OCI-LY1 (cell line): ENCODE results near the gene ITPRID2.

Experiments
- H2AFZ ChIP-seq: fragments of 200-600 bp; sonication (generic), shearing (Covaris generic); 2 replicates; pipeline ENCODE4 v1.6.0; 2014; ENCODE audit warnings: antibody characterized with exemption, mild to moderate bottlenecking, low read length
- H3F3A ChIP-seq: fragments of 200-600 bp; sonication (generic), shearing (Covaris generic); 2 replicates; pipeline ENCODE4 v1.6.0; 2014; ENCODE audit warnings: mild to moderate bottlenecking, antibody characterized with exemption, low read length, moderate library complexity; ENCODE audit not compliant: insufficient read depth
- H3K27ac ChIP-seq: fragments of 200-600 bp; sonication (generic); 2 replicates; pipeline ENCODE4 v1.5.1; 2014; ENCODE audit warnings: low read length, mixed run types, mild to moderate bottlenecking, low read depth; ENCODE audit not compliant: poor library complexity, severe bottlenecking
- H3K27me3 ChIP-seq: fragments of 200-600 bp; sonication (generic); 2 replicates; pipeline ENCODE4 v1.6.0; 2014; ENCODE audit warnings: antibody characterized with exemption, mild to moderate bottlenecking, low read length, moderate library complexity; ENCODE audit not compliant: insufficient read depth
- H3K36me3 ChIP-seq: fragments of 200-600 bp; sonication (generic); 2 replicates; pipeline ENCODE4 v1.6.1; 2014; ENCODE audit warnings: mild to moderate bottlenecking, antibody characterized with exemption, low read length, moderate library complexity, mixed read lengths; ENCODE audit not compliant: insufficient read depth
- H3K4me1 ChIP-seq: fragments of 200-600 bp; sonication (generic); 2 replicates; pipeline ENCODE4 v1.5.1; 2014; ENCODE audit warnings: mild to moderate bottlenecking, low read length, moderate library complexity; ENCODE audit not compliant: insufficient read depth, severe bottlenecking
- H3K4me2 ChIP-seq: fragments of 200-600 bp; sonication (generic), shearing (Covaris generic); 2 replicates; pipeline ENCODE4 v1.6.1; 2014; ENCODE audit warnings: low read length
- H3K4me3 ChIP-seq: fragments of 200-600 bp; sonication (generic); 2 replicates; pipeline ENCODE4 v1.5.1; 2014; ENCODE audit warnings: low read length, low read depth, mild to moderate bottlenecking, mixed read lengths; ENCODE audit not compliant: poor library complexity, severe bottlenecking
- H3K79me2 ChIP-seq: fragments of 200-600 bp; shearing (Covaris generic); 2 replicates; pipeline ENCODE4 v1.6.1; 2016; ENCODE audit warnings: mixed run types, low read length, mixed read lengths; ENCODE audit not compliant: insufficient read depth
- H3K9ac ChIP-seq: fragments of 200-600 bp; sonication (generic), shearing (Covaris generic); 2 replicates; pipeline ENCODE4 v1.6.1; 2014; ENCODE audit warnings: mild to moderate bottlenecking, low read length, mixed read lengths
- H3K9me2 ChIP-seq: fragments of 200-600 bp; sonication (generic), shearing (Covaris generic); 2 replicates; pipeline ENCODE4 v1.6.1; 2014; ENCODE audit warnings: low read depth, mild to moderate bottlenecking, low read length, mixed read lengths
- H3K9me3 ChIP-seq: fragments of 200-600 bp; shearing (Covaris generic); 2 replicates; pipeline ENCODE4 v1.6.1; 2014; ENCODE audit warnings: low read length, mixed read lengths
- H4K20me1 ChIP-seq: fragments of 200-600 bp; sonication (generic), shearing (Covaris generic); 2 replicates; pipeline ENCODE4 v1.6.0; 2016; ENCODE audit warnings: mild to moderate bottlenecking, low read length; ENCODE audit not compliant: insufficient read depth
- EZH2 ChIP-seq: fragments of 200-600 bp; sonication (generic), shearing (Covaris generic); IDR thresholded peaks from 2 replicates; pipeline ENCODE4 v1.8.0; 2017; ENCODE audit warnings: borderline replicate concordance, mixed run types, mild to moderate bottlenecking, antibody characterized with exemption, low read length, moderate library complexity, mixed read lengths
- TF ChIP-seq, protein P1 (sequence below): fragments of 200-600 bp; sonication (generic), shearing (Covaris generic); IDR thresholded peaks from 2 replicates; pipeline ENCODE4 v1.5.1; 2017; ENCODE audit warnings: mild to moderate bottlenecking, antibody characterized with exemption, low read length, moderate library complexity, mixed read lengths

The ITPRID2 gene

DNA sequence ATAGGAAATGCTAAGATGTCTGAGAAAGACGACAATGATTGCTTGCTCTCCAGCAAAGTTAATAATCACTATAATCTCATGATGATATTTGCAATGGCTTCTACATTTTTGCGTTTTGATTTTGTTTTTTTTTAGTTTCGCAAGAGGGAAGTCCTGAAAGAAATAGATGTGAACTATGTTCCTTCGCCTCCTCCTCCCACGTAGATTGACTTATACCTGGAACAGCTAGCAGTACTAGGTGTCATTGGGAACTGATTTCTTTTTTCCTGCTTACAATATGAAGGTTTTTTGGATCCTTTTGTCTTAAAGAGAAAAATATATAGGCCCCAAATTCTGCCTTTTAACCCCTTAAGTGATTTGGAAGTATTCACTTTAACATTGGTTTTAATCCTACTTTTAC lies 26.7 kb downstream of the ITPRID2 start:
- H3K4me3 ChIP-seq = no peak overlapping the region
- H4K20me1 ChIP-seq = no peaks in the 10 kb centered on the region
- no peak overlapping the region for H3K9ac ChIP-seq
- H3K36me3 ChIP-seq = peaks cover 71% of the 10 kb centered on the region
- H3K27ac ChIP-seq = no peak overlapping the region
- no peaks in the 10 kb centered on the region for H3F3A ChIP-seq
- H3K4me2 ChIP-seq = no peak overlapping the region
- no peaks in the 10 kb centered on the region for H3K27me3 ChIP-seq
- H3K79me2 ChIP-seq = no peaks in the 10 kb centered on the region
- H3K4me1 ChIP-seq = no peaks in the 10 kb centered on the region
- no peak overlapping the region for H2AFZ ChIP-seq
- no peaks in the 10 kb centered on the region for H3K9me3 ChIP-seq
- TF ChIP-seq, protein P1, sequence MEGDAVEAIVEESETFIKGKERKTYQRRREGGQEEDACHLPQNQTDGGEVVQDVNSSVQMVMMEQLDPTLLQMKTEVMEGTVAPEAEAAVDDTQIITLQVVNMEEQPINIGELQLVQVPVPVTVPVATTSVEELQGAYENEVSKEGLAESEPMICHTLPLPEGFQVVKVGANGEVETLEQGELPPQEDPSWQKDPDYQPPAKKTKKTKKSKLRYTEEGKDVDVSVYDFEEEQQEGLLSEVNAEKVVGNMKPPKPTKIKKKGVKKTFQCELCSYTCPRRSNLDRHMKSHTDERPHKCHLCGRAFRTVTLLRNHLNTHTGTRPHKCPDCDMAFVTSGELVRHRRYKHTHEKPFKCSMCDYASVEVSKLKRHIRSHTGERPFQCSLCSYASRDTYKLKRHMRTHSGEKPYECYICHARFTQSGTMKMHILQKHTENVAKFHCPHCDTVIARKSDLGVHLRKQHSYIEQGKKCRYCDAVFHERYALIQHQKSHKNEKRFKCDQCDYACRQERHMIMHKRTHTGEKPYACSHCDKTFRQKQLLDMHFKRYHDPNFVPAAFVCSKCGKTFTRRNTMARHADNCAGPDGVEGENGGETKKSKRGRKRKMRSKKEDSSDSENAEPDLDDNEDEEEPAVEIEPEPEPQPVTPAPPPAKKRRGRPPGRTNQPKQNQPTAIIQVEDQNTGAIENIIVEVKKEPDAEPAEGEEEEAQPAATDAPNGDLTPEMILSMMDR = no peak
- no peak for TF ChIP-seq EZH2
- H3K9me2 ChIP-seq = no peaks in the 10 kb centered on the region

DNA sequence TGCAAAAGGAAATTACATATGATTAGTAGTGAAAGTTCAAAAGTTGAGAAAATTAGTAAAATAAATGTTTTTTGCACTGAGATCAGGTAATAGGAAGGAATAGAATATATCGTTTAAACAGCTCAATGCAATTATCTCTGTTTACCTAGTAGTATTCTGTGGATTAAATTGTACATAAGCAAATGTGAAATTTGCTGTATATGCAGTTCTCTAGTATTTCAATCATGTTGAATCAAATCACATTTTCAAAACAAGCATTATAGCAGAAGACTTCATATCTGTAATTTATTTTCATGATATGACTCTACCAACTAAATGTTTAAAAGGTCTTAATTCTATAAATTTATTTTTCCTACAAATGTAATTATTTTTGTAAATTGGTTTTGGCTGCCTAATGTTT lies 31.6 kb downstream of the ITPRID2 start:
- Histone ChIP-seq H3K9me2 (no peaks in the 10 kb centered on the region), H2AFZ (no peak overlapping the region), H3K9ac (no peak overlapping the region), H3K36me3 (peaks cover 52% of the 10 kb centered on the region), H3K9me3 (no peaks in the 10 kb centered on the region), H3K27ac (no peak overlapping the region), H3K4me3 (no peak overlapping the region), H3K27me3 (no peaks in the 10 kb centered on the region), H3F3A (no peaks in the 10 kb centered on the region), H3K79me2 (no peaks in the 10 kb centered on the region), H4K20me1 (no peaks in the 10 kb centered on the region), H3K4me1 (no peaks in the 10 kb centered on the region), H3K4me2 (no peak overlapping the region)
- TF ChIP-seq, protein P1 = no peak
- TF ChIP-seq EZH2 = no peak

DNA sequence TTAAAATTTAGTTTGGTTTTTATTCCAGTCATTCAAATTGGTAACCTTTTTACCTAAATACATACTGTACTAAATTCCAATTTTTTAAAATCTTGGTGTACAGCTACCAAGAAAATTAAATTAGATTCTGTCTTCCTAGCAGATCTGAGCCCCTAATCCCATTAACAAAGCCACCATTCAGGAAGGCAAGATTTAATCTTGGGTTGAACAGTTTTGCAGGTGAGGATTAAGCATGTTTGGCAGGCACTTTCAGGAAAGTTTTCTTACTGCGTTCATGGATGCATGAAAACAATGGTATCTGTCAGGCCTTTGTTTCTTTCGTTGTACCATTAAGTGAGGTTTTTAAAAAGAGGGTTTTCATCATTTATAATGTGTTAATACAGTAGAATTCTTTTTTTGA lies 32.8 kb downstream of the ITPRID2 start:
- H3K9ac ChIP-seq = no peak overlapping the region
- no peaks in the 10 kb centered on the region for H3K9me3 ChIP-seq
- H4K20me1 ChIP-seq = no peaks in the 10 kb centered on the region
- no peak overlapping the region for H3K4me2 ChIP-seq
- H2AFZ ChIP-seq = no peak overlapping the region
- H3K4me1 ChIP-seq = no peaks in the 10 kb centered on the region
- no peaks in the 10 kb centered on the region for H3F3A ChIP-seq
- peaks cover 45% of the 10 kb centered on the region for H3K36me3 ChIP-seq
- H3K27ac ChIP-seq = no peak overlapping the region
- H3K9me2 ChIP-seq = no peaks in the 10 kb centered on the region
- H3K79me2 ChIP-seq = no peaks in the 10 kb centered on the region
- no peak for TF ChIP-seq EZH2
- no peak overlapping the region for H3K4me3 ChIP-seq
- no peaks in the 10 kb centered on the region for H3K27me3 ChIP-seq

DNA sequence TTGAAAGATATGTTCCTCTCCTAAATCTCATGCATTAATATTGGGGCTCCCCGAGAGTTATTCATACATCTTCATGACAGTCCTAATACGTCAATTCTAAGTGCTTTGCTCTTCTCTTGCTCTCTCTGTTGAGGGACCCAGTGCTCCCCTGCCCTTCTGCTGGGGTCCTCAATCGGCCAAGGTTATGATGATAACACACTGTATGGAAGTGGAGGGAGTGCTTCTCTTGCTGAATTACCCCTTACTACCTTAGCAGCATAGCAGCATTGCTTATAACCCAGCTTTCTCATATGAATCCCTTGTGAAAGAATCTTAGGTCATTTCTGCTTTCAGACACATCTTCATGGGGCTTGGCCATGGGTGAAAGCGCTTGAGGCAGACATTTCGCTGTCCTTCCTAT lies 43.2 kb downstream of the ITPRID2 start:
- no peaks in the 10 kb centered on the region for H3K9me3 ChIP-seq
- H2AFZ ChIP-seq = no peak overlapping the region
- H3K9ac ChIP-seq = no peak overlapping the region
- peaks cover 5% of the 10 kb centered on the region; the same call in 1 of the 2 replicates for H3K36me3 ChIP-seq
- H3K79me2 ChIP-seq = no peaks in the 10 kb centered on the region
- no peak overlapping the region for H3K4me3 ChIP-seq
- H4K20me1 ChIP-seq = no peaks in the 10 kb centered on the region
- H3K9me2 ChIP-seq = no peaks in the 10 kb centered on the region
- TF ChIP-seq, protein P1 = no peak
- TF ChIP-seq EZH2 = no peak
- no peak overlapping the region for H3K27ac ChIP-seq
- H3K4me2 ChIP-seq = no peak overlapping the region
- no peaks in the 10 kb centered on the region for H3K4me1 ChIP-seq
- H3F3A ChIP-seq = no peaks in the 10 kb centered on the region
- no peaks in the 10 kb centered on the region for H3K27me3 ChIP-seq
